ENCODE results near the gene LIPI.
"Not testable (repeated sequence)": the region's sequence is repeated elsewhere in the genome, so short reads cannot be mapped to it uniquely, and the experiment has no call there.

Gene LIPI

DNA sequence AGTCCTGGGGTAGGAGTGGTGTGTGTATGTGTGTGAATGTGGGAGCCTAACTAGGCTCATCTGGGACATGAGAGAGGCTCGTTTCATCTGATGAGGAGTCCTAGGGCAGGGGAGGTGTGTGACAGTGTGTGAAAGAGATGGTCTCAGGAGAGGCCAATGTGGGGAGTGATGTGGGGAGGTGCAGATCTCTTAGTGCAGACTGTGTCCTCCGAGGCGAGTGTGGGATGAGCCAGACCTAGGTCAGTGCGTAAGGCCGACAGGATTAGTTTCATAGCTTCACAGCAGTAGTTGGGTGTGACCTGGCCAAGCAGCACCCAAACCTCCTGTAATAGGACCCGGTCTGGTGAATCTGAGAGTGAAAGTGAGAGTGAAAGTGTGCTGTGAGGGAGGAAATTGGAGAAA lies 94.7 kb downstream of the LIPI start:
- DNase-seq = no peak

DNA sequence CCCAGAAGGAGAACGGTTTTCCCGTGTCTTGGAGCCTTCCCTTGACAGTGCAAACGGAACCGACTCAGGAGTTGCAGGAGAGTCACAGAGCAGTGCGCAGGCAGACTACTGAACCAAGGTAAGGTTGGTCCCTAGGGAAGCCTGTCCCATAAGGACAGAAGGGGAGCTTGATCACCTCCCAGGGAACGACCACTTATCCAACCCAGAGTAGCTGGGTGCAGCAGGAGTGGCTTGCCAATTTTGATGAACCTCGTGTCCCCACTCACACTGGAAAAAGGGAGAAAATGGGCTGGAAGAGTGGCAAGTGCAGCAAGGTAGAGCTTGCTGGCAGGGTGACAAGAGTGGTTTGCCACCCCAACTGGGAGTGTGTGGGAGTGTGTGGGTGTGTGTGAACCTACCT lies 95.1 kb downstream of the LIPI start:
- no peak for DNase-seq

DNA sequence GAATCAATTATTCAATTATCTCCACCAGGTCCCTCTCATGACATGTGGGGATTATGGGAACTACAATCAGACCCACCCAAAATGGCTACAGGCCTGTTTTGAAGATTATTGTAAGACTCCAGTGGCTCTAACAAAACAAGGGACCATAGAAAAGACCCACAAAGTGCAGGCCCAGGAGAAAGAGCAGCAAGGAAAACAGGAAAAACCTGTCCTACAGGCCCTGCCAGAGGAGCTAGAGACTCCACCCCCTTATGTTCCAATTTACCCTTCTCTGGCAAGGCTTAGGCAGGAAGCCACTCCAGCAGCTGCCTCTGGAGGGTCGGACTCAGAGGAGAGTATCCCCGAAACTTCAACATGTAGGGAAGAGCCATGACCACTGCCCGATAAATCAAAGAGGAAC lies 96.5 kb downstream of the LIPI start:
- DNase-seq = no peak

DNA sequence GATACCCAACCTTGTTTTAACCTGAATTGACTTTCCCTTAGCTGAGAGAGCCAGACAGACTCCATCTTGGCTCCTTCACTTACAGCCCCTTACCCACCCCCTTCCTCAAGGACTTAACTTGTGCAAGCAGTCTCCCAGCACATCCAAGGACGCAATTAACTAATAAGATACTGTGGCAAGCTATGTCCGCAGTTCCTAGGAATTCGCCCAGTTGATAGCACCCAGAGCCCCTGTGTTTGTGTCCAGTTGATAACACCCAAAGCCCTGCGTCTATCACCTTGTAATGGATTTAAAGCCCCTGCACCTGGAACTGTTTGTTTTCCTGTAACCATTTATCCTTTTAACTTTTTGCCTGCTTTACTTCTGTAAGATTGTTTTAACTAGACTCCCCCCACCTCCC lies 106.2 kb downstream of the LIPI start:
- DNase-seq = not testable (repeated sequence)

DNA sequence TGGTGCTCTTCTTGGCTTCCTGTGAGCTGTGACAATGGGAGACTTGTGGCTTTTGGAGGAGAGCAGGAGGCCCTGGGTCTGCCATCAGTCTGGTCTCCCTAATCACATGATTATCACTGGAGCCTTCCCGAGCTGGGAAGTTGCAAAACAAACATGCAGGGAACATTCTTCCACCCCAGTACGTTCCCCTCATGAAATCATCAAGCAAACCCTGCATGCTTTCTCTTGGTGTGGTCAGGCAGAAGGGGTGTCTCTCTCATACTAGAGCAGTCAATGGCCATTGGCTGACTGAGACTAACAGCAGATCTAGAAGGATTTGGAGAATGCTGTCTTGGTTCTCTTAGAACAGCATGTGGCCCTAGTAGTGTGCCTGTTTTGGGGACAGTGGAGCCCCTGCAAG lies 111.2 kb downstream of the LIPI start:
- DNase-seq = no peak

DNA sequence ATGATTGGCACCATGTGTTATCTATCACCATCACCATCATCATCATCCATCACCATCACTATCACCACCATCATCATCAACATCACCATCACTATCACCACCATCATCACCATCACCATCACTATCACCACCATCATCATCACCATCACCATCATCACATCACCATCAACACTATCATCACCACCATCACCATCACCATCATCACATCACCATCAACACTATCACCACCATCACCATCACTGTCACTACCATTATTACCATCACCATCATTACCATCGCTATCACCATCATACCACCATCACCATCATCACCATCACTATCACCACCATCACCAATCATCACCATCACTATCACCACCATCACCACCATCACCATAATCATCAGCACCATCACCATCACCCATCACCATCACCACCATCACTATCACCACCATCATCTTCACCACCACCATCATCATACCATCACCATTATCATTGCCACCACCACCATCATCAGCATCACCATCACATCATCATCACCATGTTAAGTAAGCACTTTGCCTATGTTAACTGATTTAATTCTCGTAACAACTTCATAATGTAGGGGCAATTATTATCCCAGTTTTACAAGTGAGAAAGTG lies 112.8 kb downstream of the LIPI start:
- no peak for DNase-seq

DNA sequence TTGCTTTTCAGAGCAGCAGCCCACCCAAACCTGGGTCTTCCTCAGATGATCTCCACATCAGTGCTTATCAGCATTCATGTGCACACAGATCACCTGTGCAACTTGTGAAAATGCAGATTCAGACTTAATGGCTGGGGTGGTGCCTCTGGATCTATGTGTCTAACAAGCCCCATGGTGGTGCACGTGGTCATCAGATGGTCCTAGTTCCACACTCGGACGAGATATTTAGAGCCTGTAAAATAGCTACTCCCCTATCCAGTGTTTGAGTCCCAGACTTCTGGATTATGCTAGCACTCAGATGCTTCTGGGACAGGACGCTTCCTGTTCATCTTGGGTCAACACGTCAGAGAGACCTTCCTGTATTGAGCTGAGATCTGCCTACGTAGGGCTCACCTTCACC lies 114.2 kb downstream of the LIPI start:
- no peak for DNase-seq

DNA sequence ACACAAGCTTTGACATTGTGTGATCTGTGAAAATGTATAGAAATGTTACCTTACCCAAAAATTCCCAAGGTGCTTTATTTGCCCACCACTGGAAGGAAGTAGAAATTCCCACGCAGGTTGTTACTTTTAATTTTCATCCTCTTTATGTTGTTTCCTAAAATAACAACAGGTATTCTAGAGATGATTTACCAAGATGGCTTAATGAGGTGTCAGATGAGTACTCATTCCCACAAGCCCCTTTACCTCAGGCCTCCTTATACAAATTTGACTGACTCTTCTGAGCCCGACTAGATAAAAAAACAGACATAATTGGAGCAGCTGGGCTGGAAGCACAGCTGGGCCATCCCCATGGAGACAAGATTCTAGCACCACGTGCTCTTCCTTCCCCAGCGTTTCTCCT lies 114.6 kb downstream of the LIPI start:
- no peak for DNase-seq

DNA sequence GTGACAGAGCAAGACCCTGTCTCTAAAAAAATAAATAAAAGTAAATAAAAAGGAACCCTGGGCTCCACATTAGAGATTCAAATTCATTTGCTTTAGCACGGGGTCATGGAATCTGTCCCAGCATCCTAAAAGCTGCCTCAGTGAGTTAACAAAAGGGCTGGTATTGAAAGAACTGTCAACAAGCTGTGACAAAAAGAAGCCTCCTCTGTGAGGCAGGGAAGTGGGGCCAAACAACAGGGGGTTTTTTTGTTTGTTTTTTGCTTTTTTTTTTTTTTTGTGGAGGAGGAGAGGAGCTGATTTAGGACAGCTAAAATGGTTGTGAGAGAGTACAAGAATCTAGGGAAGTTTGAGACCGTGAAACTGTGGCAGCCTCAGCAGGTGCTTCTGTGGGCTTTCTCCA lies 115.7 kb downstream of the LIPI start:
- no peak for DNase-seq

DNA sequence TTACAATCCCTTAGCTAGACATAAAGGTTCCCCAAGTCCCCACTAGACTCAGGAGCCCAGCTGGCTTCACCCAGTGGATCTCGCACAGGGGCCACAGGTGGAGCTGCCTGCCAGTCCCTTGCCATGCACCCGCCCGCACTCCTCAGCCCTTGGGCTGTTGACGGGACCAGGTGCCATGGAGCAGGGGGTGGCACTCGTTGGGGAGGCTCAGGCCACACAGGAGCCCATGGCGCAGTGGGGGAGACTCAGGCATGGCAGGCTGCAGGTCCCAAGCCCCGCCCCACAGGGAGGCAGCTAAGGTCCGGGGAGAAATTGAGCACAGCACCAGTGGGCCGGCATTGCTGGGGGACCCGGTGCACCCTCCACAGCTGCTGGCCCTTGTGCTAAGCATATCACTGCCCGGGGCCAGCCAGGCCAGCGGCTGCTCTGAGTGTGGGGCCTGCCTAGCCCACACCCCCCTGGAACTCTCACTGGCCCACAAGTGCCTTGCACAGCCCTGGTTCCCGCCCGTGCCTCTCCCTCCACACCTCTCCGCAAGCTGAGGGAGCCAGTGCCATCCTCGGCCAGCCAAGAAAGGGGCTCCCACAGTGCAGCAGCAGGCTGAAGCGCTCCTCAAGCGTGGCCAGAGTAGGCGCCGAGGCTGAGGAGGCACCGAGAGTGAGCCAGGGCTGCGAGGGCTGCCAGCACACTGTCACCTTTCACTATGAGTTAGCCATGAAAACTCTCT lies 117.8 kb downstream of the LIPI start:
- no peak for DNase-seq

DNA sequence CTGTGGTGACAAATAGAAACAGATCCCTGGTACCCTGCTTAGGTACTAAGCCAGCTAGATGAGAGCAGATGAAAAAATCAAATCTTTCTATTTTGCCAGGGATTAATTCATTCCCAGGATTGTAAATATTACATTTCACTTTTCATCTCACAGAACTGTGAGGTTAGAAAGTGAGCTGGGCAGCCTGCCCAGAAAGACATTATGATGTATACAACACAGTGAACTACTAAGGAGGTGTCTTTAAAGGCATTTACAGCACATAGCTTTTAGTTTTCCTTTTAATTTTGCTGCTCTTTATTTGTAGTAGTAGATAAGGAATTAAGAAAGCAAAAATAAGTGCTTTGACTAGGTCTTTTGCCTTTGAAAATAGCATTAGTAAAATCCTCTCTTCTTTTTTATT lies 120.6 kb downstream of the LIPI start:
- DNase-seq = not testable (repeated sequence)

DNA sequence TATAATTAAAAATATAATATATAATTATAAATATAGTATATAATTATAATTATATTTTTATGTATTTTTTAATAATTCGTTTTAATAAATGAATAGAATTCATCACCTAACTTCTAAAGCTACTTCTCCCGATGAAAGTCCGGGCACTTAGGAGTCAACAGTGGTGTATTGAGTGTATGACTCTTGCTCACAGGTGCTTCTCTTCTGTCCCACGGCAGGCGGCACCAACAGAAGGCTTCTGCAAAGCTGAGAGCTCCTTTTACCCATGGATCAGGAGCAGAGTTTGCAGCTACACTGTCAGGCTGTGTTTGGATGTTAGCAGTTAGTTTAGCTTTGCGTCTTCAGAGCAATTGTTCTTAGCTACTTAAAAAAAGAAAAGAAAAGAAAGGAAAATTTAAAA lies 122.4 kb downstream of the LIPI start:
- no peak for DNase-seq

DNA sequence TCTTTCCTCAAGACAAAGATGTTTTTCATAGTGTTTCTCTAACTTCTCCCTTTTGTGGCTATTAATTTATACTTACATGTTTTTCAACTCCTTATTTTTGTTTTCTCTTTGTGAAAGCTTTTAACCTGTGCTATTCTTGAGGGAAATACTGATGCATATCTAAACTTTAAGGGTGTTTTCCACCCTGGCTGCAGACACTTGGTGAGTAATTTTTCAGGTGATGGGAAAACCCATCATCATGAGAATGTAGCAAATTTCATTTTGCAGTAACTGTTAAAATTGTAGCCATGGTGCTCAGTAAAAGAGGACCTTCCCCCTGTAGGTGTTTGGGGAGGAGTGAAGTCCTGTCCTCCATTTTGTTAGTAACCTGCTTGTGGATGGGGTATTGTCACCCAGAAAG lies 124.2 kb downstream of the LIPI start:
- no peak for DNase-seq

DNA sequence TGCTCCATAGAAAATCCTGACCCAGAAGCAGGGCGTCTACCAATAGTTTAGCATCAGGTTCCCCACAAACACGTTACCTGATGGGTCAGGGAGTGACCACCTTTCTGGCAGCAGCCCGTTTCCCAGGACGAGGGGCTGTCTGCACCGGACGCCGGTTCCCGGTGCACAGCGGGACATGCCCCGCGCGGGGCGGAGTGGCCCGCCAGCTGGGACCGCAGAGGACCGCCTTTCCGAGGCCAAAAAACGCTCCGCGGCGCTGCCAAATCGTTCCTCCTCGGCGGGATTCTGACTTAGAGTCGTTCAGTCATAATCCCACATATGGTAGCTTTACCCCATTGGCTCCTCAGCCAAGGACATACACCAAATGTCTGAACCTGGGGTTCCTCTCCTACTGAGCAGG lies 126.1 kb downstream of the LIPI start:
- no peak for DNase-seq

DNA sequence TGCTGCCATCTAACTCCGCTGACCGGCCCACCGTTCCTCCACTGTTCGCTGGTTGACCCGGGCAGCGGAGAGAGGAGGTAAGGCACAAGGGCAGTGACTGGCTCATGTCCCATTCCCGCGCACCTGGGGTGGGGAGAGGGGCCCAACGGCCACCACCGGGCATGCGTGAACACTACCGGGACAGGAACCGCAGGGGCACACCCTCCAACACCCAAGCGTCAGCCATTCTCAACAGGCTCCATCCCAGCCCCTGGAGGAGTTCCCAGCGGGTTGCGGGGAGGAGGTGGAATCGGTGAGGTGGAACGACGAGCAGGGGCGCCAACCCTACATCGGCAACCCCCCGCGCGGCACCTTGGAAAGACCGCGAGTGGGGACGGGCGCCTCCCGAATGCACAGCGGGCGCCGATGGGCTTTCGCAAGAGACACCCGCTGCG lies 126.7 kb downstream of the LIPI start:
- DNase-seq = no peak

DNA sequence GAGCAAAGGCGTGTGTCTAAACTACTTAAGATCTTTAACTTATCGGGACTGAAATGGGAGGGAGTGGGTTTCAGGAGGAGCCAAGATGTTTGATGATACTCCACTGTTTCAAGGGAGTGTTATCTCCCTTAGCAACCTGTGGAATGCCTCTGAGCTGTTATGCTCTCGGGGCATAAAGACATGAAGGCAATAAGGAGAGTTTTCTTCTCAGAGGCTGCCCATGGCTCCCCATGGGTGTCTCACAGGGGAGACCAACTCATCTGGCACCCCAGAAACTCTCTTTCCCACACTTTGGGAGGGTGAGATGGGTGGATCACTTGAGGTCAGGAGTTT lies 130.0 kb downstream of the LIPI start:
- DNase-seq = no peak

DNA sequence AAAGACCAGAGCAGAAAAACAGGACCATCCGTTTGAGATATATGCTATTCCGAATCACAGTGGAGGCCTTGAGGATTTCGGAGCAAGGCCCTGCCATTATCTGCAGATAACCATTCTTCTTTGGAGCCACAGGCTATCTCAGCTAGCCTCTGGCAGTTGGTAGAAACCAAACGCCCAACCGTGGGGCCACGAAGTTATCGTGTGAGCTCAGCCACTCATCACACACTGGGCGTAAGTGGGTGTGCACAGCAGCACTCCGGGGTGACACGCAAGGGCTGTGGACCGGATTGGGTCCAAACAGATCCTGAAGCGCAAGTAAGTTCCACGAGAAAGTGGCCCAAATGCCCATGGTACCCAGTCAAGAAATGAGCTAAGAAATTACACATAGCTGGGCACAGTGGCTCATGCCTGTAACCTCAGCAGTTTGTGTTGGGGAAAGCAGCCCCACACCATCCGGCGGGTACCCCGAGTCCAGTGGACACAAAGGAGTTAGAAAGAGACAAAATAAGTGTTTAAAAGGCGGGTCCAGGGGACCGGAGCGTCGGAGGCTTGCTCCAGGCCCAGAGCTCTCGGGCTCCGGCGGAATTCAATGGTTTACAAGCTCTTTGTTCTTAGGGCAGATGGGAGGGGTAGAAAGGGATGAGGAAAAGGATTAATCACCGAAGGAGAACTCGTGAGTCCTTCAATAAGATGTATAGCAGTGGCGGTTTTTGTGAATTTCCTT lies 130.6 kb downstream of the LIPI start:
- DNase-seq = no peak

DNA sequence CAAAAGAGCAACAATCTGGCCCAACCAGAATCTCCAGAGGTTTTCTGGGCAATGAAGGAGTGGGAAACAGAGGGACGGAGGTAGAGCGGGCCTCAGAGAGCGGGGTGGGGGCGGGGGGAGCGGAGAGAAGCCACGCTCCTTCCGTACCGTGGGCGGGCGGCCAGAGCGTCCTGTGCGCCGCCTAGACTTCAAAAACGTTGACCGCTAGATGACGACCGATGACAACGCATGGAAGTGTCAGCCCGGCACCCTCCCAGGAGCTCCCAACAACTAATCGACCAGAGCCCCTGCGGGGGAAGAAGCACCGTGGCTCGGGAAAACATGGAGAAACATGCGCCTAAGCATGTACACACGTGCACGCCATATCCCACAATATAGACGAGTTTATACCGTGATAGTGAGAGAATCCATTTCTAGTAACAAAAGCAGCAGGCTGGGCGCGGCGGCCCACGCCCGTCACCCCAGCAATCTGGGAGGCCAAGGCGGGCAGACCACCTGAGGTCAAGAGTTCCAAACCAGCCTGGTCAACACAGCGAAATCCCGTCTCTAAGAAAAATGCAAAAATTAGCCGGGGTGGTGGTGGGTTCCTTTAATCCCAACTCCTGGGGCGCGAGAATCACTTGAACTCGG lies 131.9 kb downstream of the LIPI start:
- no peak for DNase-seq

DNA sequence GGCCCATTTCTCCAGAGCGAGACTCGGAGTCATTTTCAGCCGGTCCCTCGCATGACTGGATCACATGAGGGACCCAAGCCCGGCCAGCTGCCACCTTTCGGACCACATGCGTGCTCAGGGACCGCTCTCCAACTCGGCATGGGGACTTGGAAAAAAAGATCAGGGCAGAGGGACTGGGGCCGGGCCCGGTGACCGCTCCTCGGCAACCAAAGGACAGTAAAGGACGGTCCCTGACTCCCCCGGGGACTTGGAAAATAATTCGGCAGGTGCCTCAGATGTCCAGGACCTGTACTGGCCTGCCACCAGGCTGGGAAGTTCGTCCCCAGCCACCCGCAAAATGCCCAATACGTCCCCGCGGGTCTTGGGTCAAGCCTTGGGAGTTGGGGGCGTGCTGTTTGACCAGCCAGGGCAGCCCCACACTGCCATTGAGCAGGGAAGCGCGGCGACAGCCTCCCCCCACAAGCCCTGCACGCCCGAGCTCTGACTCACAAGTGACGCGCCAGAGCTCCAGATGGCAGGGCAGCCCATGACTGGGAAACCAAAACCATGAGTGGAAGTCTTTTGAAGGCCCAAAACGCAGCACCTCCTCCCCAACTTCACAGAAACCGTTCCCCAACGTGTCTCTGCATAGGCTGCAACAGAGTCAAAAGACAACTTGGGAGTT lies 134.5 kb downstream of the LIPI start:
- no peak for DNase-seq

DNA sequence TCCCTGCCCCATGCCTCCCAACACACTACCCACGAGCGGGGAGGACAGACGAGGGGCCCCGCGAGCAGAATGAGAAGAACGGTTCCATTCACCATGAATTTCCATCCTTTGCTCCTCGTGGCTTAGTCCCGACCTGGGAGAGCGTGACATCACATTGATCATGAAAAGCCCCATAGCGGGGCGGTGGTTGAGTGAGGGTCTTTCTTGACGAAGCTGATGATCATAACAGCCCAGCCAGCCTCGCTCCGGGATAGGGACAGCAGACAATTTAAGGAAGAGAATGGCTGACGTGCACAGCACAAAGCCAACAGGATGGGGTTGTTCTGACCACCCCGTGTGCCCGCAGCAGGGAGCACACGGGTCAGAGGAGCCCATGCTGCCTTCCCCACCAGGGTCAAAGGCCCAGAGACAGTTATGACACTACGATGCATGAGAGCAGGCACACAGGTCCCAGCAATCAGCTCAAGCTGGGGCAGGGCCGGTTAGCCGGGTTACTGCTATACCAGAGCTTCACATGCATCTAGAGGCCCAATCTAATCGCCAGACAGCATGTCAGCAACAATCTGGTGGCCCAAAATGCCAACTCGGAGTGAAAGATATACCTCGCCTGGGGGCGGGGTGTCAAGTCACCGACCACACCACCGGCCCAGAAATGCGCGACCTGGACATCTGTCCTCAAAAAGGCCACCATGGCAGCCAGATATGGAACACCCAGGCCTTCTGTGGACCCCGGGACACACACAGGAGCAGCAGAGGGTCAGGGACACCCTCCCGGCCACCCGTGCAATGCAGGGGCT lies 135.2 kb downstream of the LIPI start:
- no peak for DNase-seq

DNA sequence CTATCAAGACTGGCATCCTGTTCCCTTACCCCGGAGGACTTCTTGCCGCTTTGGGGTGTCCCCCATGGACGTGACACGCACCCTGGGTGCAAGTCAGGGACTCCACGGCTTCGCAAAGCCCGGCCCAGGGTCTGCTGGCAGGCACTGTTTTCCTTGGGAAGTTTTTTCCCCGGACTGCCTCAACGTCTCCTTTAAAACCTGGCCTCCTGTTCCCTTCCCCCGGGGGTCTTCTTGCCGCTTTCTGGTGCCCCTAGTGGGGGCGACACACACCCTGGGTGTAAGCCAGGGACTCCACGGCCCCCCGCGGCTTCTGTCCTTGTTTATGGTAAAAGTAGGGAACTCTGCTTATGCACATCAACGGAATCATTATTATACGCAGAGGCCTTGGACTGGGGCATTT lies 136.6 kb downstream of the LIPI start:
- no peak for DNase-seq

DNA sequence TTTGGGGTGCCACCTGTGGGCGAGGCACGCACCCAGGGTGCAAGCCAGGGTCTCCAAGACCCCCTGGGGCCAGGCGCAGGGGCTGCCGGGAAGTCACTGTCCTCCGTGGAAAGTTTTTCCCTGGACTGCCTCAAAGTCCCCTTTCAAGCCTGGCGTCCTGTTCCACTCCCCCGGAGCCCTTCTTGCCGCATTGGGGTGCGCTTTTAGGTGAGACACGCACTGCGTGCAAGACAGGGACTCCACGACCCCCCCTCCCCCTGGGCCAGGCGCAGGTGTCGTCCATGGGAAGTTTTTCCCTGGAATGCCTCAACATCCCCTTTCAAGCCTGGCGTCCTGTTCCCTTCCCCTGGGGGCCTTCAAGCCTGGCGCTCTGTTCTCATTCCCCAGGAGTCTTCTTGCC lies 137.1 kb downstream of the LIPI start:
- DNase-seq = no peak
